Measurements from ENCODE around the gene SYNE1.
"Not testable (repeated sequence)": the region's sequence is repeated elsewhere in the genome, so short reads cannot be mapped to it uniquely, and the experiment has no call there.

SYNE1 gene

GRCh38 chr6:152450519-152450918, 186.6 kb downstream of the SYNE1 start:
- no peaks in the 10 kb centered on the region for H3K27me3 ChIP-seq (ENCODE audit: control insufficient read depth in 5 of 5, insufficient read depth in 4 of 5, low read length in 5 of 5)
- H3K9me3 ChIP-seq (ENCODE audit: control insufficient read depth in 5 of 5, low read length in 5 of 5) = no peaks in the 10 kb centered on the region
- H3K4me3 ChIP-seq (ENCODE audit: low read depth in 1 of 5, low read length in 5 of 5) = no peak overlapping the region
- H3K4me1 ChIP-seq (ENCODE audit: control insufficient read depth in 5 of 5, insufficient read depth in 5 of 5, low read length in 5 of 5) = peaks cover 0 to 3% (median 0%) of the 10 kb centered on the region in 5 donors
- H3K9ac ChIP-seq (ENCODE audit: low read length in 5 of 5) = no peak overlapping the region
- H3K36me3 ChIP-seq (ENCODE audit: control insufficient read depth in 5 of 5, insufficient read depth in 5 of 5, low read length in 5 of 5) = peaks cover 0 to 8% (median 2%) of the 10 kb centered on the region in 5 donors
- no peak overlapping the region for H3K27ac ChIP-seq (ENCODE audit: low read depth, low read length)

DNA sequence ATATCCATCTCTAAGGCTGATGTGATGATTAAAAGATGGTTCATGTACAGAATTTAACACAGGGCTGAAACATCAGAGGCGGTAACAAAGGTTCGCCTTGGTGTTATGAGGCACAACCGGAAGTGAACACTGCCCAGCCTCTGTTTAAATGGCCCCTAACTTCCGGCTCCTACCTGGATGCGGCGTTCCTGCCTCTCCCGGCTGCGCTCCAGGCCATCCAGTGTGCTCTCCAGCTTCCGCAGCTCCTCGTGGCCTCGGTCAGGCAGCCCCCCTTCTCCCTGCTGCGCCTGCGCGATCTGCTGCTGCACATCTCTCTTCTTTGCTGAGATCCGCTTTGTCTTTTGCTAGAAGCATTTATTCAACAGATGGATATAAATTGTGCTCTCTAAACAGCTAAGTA, 195.3 kb downstream of the SYNE1 start:
- H3K27ac ChIP-seq (ENCODE audit: low read depth, low read length) = no peak overlapping the region
- H3K36me3 ChIP-seq (ENCODE audit: control insufficient read depth in 5 of 5, insufficient read depth in 5 of 5, low read length in 5 of 5) = peaks cover 0 to 5% (median 0%) of the 10 kb centered on the region in 5 donors
- H3K9me3 ChIP-seq (ENCODE audit: control insufficient read depth in 5 of 5, low read length in 5 of 5) = no peaks in the 10 kb centered on the region
- H3K9ac ChIP-seq (ENCODE audit: low read length in 5 of 5) = no peak overlapping the region
- H3K4me3 ChIP-seq (ENCODE audit: low read depth in 1 of 5, low read length in 5 of 5) = no peak overlapping the region
- H3K27me3 ChIP-seq (ENCODE audit: control insufficient read depth in 5 of 5, insufficient read depth in 4 of 5, low read length in 5 of 5) = no peaks in the 10 kb centered on the region
- H3K4me1 ChIP-seq (ENCODE audit: control insufficient read depth in 5 of 5, insufficient read depth in 5 of 5, low read length in 5 of 5) = no peaks in the 10 kb centered on the region

GRCh38 chr6:152435816-152436215, 201.3 kb downstream of the SYNE1 start:
- no peak overlapping the region for H3K27ac ChIP-seq (ENCODE audit: low read depth, low read length)
- H3K36me3 ChIP-seq (ENCODE audit: control insufficient read depth in 5 of 5, insufficient read depth in 5 of 5, low read length in 5 of 5) = no peaks in the 10 kb centered on the region

GRCh38 chr6:152432758-152433157, 204.4 kb downstream of the SYNE1 start:
- Histone ChIP-seq H3K36me3 (ENCODE audit: control insufficient read depth in 5 of 5, insufficient read depth in 5 of 5, low read length in 5 of 5) (peaks cover 0 to 3% (median 0%) of the 10 kb centered on the region in 5 donors), H3K9me3 (ENCODE audit: control insufficient read depth in 5 of 5, low read length in 5 of 5) (no peaks in the 10 kb centered on the region), H3K27me3 (ENCODE audit: control insufficient read depth in 5 of 5, insufficient read depth in 4 of 5, low read length in 5 of 5) (no peaks in the 10 kb centered on the region), H3K4me1 (ENCODE audit: control insufficient read depth in 5 of 5, insufficient read depth in 5 of 5, low read length in 5 of 5) (no peaks in the 10 kb centered on the region), H3K4me3 (ENCODE audit: low read depth in 1 of 5, low read length in 5 of 5) (no peak overlapping the region), H3K27ac (ENCODE audit: low read depth, low read length) (no peak overlapping the region), H3K9ac (ENCODE audit: low read length in 5 of 5) (no peak overlapping the region)

More at GRCh38 chr6:152435816-152436215, 201.3 kb downstream of the SYNE1 start:
- H3K4me1 ChIP-seq (ENCODE audit: control insufficient read depth in 5 of 5, insufficient read depth in 5 of 5, low read length in 5 of 5) = no peaks in the 10 kb centered on the region
- no peaks in the 10 kb centered on the region for H3K9me3 ChIP-seq (ENCODE audit: control insufficient read depth in 5 of 5, low read length in 5 of 5)
- no peak overlapping the region for H3K4me3 ChIP-seq (ENCODE audit: low read depth in 1 of 5, low read length in 5 of 5)
- no peak overlapping the region for H3K9ac ChIP-seq (ENCODE audit: low read length in 5 of 5)
- H3K27me3 ChIP-seq (ENCODE audit: control insufficient read depth in 5 of 5, insufficient read depth in 4 of 5, low read length in 5 of 5) = no peaks in the 10 kb centered on the region

DNA sequence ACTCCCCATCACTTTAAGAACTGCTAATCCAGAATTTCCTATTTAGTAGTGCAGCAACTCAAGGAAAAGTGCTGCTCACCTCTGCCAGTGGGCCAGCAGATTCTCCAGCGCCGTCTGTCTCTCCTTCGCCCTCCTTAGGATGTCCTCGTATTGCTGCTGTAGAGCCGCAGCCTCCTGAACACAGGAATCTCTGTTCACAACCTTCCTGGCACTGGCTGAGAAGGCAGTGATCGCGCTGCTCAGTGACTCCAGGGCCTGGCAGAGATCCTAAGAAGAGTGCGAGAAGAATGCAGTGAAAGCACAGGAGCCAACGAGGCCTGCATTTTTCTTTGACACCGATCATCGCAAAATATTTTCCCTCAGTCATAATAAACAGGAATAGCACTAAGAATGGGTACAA, 209.0 kb downstream of the SYNE1 start:
- Histone ChIP-seq H3K9ac (ENCODE audit: low read length in 5 of 5) (no peak overlapping the region), H3K27ac (ENCODE audit: low read depth, low read length) (no peak overlapping the region), H3K36me3 (ENCODE audit: control insufficient read depth in 5 of 5, insufficient read depth in 5 of 5, low read length in 5 of 5) (peaks cover 0 to 6% (median 3%) of the 10 kb centered on the region in 5 donors), H3K4me1 (ENCODE audit: control insufficient read depth in 5 of 5, insufficient read depth in 5 of 5, low read length in 5 of 5) (no peaks in the 10 kb centered on the region), H3K9me3 (ENCODE audit: control insufficient read depth in 5 of 5, low read length in 5 of 5) (no peaks in the 10 kb centered on the region), H3K4me3 (ENCODE audit: low read depth in 1 of 5, low read length in 5 of 5) (no peak overlapping the region), H3K27me3 (ENCODE audit: control insufficient read depth in 5 of 5, insufficient read depth in 4 of 5, low read length in 5 of 5) (no peaks in the 10 kb centered on the region)

GRCh38 chr6:152426276-152426675, 210.9 kb downstream of the SYNE1 start:
- Histone ChIP-seq H3K4me1 (ENCODE audit: control insufficient read depth in 5 of 5, insufficient read depth in 5 of 5, low read length in 5 of 5) (no peaks in the 10 kb centered on the region), H3K9ac (ENCODE audit: low read length in 5 of 5) (no peak overlapping the region), H3K27me3 (ENCODE audit: control insufficient read depth in 5 of 5, insufficient read depth in 4 of 5, low read length in 5 of 5) (no peaks in the 10 kb centered on the region), H3K27ac (ENCODE audit: low read depth, low read length) (no peak overlapping the region), H3K9me3 (ENCODE audit: control insufficient read depth in 5 of 5, low read length in 5 of 5) (no peaks in the 10 kb centered on the region), H3K4me3 (ENCODE audit: low read depth in 1 of 5, low read length in 5 of 5) (no peak overlapping the region), H3K36me3 (ENCODE audit: control insufficient read depth in 5 of 5, insufficient read depth in 5 of 5, low read length in 5 of 5) (peaks cover 0 to 6% (median 3%) of the 10 kb centered on the region in 5 donors)

DNA sequence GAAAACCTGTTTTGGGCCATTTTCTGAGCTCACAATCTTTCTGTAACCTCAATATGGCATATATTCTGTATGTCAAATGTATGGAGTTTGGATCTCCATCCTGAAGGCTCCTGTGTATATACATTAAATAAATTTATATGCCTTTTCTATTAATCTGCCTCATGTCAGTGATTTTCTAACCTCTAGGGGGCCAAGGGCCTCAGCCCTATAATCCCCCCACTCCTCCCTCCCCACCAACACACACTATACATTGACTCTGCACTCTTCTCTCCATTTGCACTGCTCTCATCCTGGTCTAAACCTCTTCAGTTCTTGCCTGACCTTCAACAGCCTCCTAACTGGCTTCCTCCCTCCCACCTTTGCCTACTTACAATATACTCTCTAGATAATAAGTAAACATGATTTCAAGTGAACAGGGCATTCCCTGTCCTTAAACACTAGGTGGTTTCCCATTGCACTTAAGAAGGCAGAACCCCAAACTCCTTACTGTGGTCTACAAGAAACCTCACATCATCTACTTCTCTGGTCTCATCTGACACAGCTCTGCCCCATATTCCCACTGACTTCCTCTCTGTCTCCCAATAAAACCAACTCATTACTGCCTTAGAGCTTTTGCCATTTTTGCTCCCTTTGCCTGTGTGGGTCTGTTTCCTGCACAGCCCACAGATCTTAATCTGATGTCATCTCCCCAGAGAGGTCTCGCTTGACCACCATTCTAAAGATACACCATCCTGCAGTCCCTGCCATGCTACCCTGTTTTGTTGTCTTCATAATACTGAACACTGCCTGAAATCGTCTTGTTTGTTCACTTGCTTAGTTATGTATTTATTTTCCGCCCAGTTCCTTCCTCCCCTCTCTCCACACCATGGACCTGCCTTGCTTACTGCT, 213.7 kb downstream of the SYNE1 start:
- Histone ChIP-seq H3K27me3 (ENCODE audit: control insufficient read depth in 5 of 5, insufficient read depth in 4 of 5, low read length in 5 of 5) (no peaks in the 10 kb centered on the region), H3K9me3 (ENCODE audit: control insufficient read depth in 5 of 5, low read length in 5 of 5) (no peaks in the 10 kb centered on the region), H3K9ac (ENCODE audit: low read length in 5 of 5) (no peak overlapping the region), H3K36me3 (ENCODE audit: control insufficient read depth in 5 of 5, insufficient read depth in 5 of 5, low read length in 5 of 5) (peaks cover 0 to 6% (median 3%) of the 10 kb centered on the region in 5 donors), H3K4me1 (ENCODE audit: control insufficient read depth in 5 of 5, insufficient read depth in 5 of 5, low read length in 5 of 5) (no peaks in the 10 kb centered on the region), H3K27ac (ENCODE audit: low read depth, low read length) (no peak overlapping the region), H3K4me3 (ENCODE audit: low read depth in 1 of 5, low read length in 5 of 5) (no peak overlapping the region)

DNA sequence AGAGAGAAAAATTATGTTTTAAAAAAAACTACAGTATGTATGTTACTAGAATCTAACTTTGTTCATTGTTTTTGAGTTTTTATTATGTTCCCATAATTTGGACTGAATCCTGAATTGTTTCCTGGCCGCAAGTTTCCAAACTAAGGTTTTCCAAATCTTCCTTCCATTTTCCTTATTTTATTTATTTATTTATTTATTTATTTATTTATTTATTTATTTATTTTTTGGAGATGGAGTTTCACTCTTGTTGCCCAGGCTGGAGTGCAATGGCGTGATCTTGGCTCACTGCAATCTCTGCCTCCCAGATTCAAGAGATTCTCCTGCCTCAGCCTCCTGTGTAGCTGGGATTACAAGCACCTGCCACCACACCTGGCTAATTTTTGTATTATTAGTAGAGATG, 215.7 kb downstream of the SYNE1 start:
- not testable (repeated sequence) for H3K27ac ChIP-seq (ENCODE audit: low read depth, low read length); H3K27me3 ChIP-seq (ENCODE audit: control insufficient read depth in 5 of 5, insufficient read depth in 4 of 5, low read length in 5 of 5); H3K36me3 ChIP-seq (ENCODE audit: control insufficient read depth in 5 of 5, insufficient read depth in 5 of 5, low read length in 5 of 5); H3K9me3 ChIP-seq (ENCODE audit: control insufficient read depth in 5 of 5, low read length in 5 of 5); H3K4me1 ChIP-seq (ENCODE audit: control insufficient read depth in 5 of 5, insufficient read depth in 5 of 5, low read length in 5 of 5); H3K4me3 ChIP-seq (ENCODE audit: low read depth in 1 of 5, low read length in 5 of 5); H3K9ac ChIP-seq (ENCODE audit: low read length in 5 of 5)

DNA sequence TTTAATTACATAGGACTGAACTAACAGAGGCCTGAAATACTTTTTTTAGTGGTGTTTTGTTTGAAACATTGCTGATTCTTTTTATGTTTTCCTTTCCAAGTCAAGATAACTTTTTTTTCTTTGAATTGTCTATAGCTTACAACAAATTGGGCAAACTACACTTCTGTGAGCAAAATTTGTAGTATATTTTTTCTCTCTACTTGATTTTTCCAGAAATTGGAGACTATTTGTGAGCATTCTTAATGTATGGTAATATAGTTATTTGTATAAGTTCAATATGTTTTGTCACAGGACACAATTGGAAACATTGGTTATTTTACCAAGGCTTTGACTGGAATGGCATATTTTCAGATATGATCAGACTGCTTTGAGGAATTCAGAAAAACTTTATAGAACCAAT, 216.5 kb downstream of the SYNE1 start:
- Histone ChIP-seq H3K9ac (ENCODE audit: low read length in 5 of 5) (no peak overlapping the region), H3K4me1 (ENCODE audit: control insufficient read depth in 5 of 5, insufficient read depth in 5 of 5, low read length in 5 of 5) (peaks cover 0 to 5% (median 0%) of the 10 kb centered on the region in 5 donors), H3K27me3 (ENCODE audit: control insufficient read depth in 5 of 5, insufficient read depth in 4 of 5, low read length in 5 of 5) (no peaks in the 10 kb centered on the region), H3K36me3 (ENCODE audit: control insufficient read depth in 5 of 5, insufficient read depth in 5 of 5, low read length in 5 of 5) (peaks cover 0 to 7% (median 0%) of the 10 kb centered on the region in 5 donors), H3K9me3 (ENCODE audit: control insufficient read depth in 5 of 5, low read length in 5 of 5) (no peaks in the 10 kb centered on the region), H3K4me3 (ENCODE audit: low read depth in 1 of 5, low read length in 5 of 5) (no peak overlapping the region), H3K27ac (ENCODE audit: low read depth, low read length) (no peak overlapping the region)

GRCh38 chr6:152418551-152418950, 218.6 kb downstream of the SYNE1 start:
- H3K36me3 ChIP-seq (ENCODE audit: control insufficient read depth in 5 of 5, insufficient read depth in 5 of 5, low read length in 5 of 5) = peaks cover 0 to 7% (median 0%) of the 10 kb centered on the region in 5 donors
- H3K9ac ChIP-seq (ENCODE audit: low read length in 5 of 5) = no peak overlapping the region
- H3K9me3 ChIP-seq (ENCODE audit: control insufficient read depth in 5 of 5, low read length in 5 of 5) = no peaks in the 10 kb centered on the region
- H3K4me1 ChIP-seq (ENCODE audit: control insufficient read depth in 5 of 5, insufficient read depth in 5 of 5, low read length in 5 of 5) = peaks cover 0 to 5% (median 0%) of the 10 kb centered on the region in 5 donors
- no peak overlapping the region for H3K4me3 ChIP-seq (ENCODE audit: low read depth in 1 of 5, low read length in 5 of 5)
- no peak overlapping the region for H3K27ac ChIP-seq (ENCODE audit: low read depth, low read length)
- H3K27me3 ChIP-seq (ENCODE audit: control insufficient read depth in 5 of 5, insufficient read depth in 4 of 5, low read length in 5 of 5) = no peaks in the 10 kb centered on the region

All from subcutaneous abdominal adipose tissue (tissue), 5 donors.